HepG2 (cell line): Measurements from ENCODE around the gene CAPZA1. TPM values are rescaled to one million over a fixed set of nuclear protein-coding genes. Genes with fewer than 3 reads are reported as not detected.

Experiments used
- ARID4A ChIP-seq: sonication (generic); formaldehyde crosslinking; IDR thresholded peaks from 2 replicates; pipeline ENCODE4 v1.5.0; 2020; ENCODE audit warnings: mild to moderate bottlenecking, missing genetic modification reagents, borderline replicate concordance
- DMAP1 ChIP-seq: IDR thresholded peaks from 2 replicates; pipeline ENCODE4 v1.6.1; 2016
- GATA4 ChIP-seq: sonication (generic); IDR thresholded peaks from 2 replicates; pipeline ENCODE4 v1.6.1; 2016; ENCODE audit warnings: antibody characterized with exemption, low read depth, borderline replicate concordance
- KLF11 ChIP-seq: IDR thresholded peaks from 2 replicates; pipeline ENCODE4 v1.6.1; 2016; ENCODE audit warnings: missing compliant biosample characterization
- NKX3-1 ChIP-seq: sonication (generic); formaldehyde crosslinking; IDR thresholded peaks from 2 replicates; pipeline ENCODE4 v1.5.0; 2020; ENCODE audit warnings: missing genetic modification reagents
- PHB2 ChIP-seq: fragments of 450-650 bp; IDR thresholded peaks from 2 replicates; pipeline ENCODE4 v1.6.1; 2018; ENCODE audit not compliant: partially characterized antibody
- YY1 ChIP-seq: IDR thresholded peaks from 2 replicates; pipeline ENCODE4 v1.6.1; 2011; ENCODE audit warnings: low read length, low read depth, moderate library complexity, mild to moderate bottlenecking; ENCODE audit not compliant: insufficient read depth, insufficient replicate concordance
- ZBTB40 ChIP-seq, 2 experiments: fragments of 450-650 bp in 1 of 2; sonication (generic) in 1 of 2; formaldehyde crosslinking in 1 of 2; IDR thresholded peaks; 2 replicates each; pipeline versions ENCODE4 v1.6.1 to v1.8.0; 2016 to 2022; ENCODE audit warnings: antibody characterized with exemption in 1 of 2, mild to moderate bottlenecking in 1 of 2, missing genetic modification reagents in 1 of 2
- ZNF574 ChIP-seq: sonication (generic); formaldehyde crosslinking; IDR thresholded peaks from 2 replicates; pipeline ENCODE4 v1.4.0; 2020; ENCODE audit warnings: missing genetic modification reagents
- polyA plus RNA-seq, 8 experiments: library from polyadenylated mRNA; depleted of rRNA in 3 of 8; stranded (reverse) in 7 of 8; unstranded in 1 of 8; fragments of >200 nt; fragmentation: Illumina TruSeq in 4 of 8; extraction: Trizol in 4 of 8; gene quantifications; 2 replicates each; pipeline versions ENCODE4 v1.2.1 to v1.2.3, GENCODE V29; 2011 to 2016; ENCODE audit warnings: low read depth in 4 of 8, missing spikeins in 1 of 8, mixed read lengths in 1 of 8; ENCODE audit not compliant: insufficient read depth in 1 of 8
- total RNA-seq, 5 experiments: library from RNA; depleted of rRNA; stranded (reverse); fragments of >200 nt; fragmentation: Illumina TruSeq; extraction: Trizol; gene quantifications; 2 replicates each; pipeline ENCODE4 v1.2.3, GENCODE V29; 2016; ENCODE audit warnings: low read depth in 1 of 5
- TF ChIP-seq, protein P1 (sequence below): sonication (generic); formaldehyde crosslinking; IDR thresholded peaks from 2 replicates; pipeline ENCODE4 v1.4.0; 2020; ENCODE audit warnings: missing genetic modification reagents; ENCODE audit errors: not compliant biosample characterization

CAPZA1 gene
- total and polyA plus RNA-seq, 2 of the 13 experiments (the other 11 are each of a cell fraction or from before 2014, with no cell fraction given) = 67.0 to 117 TPM

DNA sequence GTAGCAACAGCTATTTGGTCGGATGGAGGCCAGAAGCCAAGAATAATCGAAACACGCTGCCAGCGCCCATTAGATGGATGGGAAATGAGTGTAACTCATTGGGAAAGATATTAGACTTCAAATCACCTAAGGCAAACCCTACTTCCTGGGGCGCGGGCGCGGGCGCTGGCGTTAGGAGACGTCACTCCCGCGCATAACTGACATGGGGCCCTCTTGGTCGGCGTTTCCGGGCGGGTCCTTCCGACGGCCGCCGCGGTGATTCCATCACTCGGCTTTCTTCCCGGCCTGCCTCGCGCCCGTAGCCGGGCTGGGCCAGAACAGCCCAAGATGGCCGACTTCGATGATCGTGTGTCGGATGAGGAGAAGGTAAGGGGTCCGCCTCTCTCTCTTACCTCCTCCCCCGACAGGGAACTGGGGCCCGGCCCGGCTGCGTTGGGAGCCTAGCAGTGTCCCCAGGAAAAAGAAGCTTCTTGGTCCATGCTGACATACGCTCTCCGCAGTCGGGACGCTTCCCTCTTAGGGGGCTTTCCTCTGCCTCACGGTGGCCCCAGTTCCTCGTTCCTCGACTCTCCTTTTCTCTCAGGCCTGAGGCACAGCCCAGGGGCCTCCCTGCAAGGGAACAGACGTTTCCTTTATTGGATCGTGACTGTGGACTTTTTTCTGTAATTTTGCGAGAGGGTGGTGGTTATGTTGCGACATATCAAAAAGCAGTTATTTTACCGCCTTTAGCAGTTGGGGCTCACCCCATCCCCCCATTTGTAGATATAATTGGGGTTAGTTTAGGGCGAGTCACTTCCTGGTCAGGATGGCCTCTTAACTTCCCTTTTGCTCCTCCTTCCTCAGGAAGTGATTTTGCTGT is at the start of gene CAPZA1 (continued):
- no peak for TF ChIP-seq ZBTB40 (IDR thresholded peaks at IDR 0.05)
- no peak; the same call in 1 of the 2 replicates for TF ChIP-seq ZBTB40 (CRISPR knock-in tag; IDR thresholded peaks at IDR 0.05)
- TF ChIP-seq KLF11 (CRISPR knock-in tag) = 0 out of 2 replicates have a peak, but pooled peaks have one; percentile 1
- TF ChIP-seq DMAP1 (CRISPR knock-in tag) = peak; percentile 75; the same call in 1 of the 2 replicates
- TF ChIP-seq ARID4A (CRISPR knock-in tag) = peak; percentile 57; the same call in 1 of the 2 replicates
- TF ChIP-seq, protein P1, sequence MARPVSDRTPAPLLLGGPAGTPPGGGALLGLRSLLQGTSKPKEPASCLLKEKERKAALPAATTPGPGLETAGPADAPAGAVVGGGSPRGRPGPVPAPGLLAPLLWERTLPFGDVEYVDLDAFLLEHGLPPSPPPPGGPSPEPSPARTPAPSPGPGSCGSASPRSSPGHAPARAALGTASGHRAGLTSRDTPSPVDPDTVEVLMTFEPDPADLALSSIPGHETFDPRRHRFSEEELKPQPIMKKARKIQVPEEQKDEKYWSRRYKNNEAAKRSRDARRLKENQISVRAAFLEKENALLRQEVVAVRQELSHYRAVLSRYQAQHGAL (CRISPR knock-in tag) = peak; percentile 47
- peak; percentile 49 for TF ChIP-seq ZNF574 (CRISPR knock-in tag)
- peak; percentile 97 for TF ChIP-seq YY1
- no peak for TF ChIP-seq PHB2
- peak; percentile 47; the same call in 1 of the 2 replicates for TF ChIP-seq GATA4
- peak; percentile 27; the same call in 1 of the 2 replicates for TF ChIP-seq NKX3-1 (CRISPR knock-in tag)
